WI38 (cell line): ENCODE measurements around the gene SLC12A6.
A peak's percentile ranks its signal among the peaks of the same experiment; 100 is the strongest.

ENCODE experiments used
- H3K4me3 ChIP-seq: 2 replicates; pipeline ENCODE4 v1.5.1; 2011; ENCODE audit warnings: low read depth, mild to moderate bottlenecking, control low read depth, low read length
- TF ChIP-seq, protein P1 (sequence below): IDR thresholded peaks from 2 replicates; pipeline ENCODE4 v1.5.1; 2012; ENCODE audit warnings: low read depth, mild to moderate bottlenecking, control low read depth, low read length

Gene SLC12A6

DNA sequence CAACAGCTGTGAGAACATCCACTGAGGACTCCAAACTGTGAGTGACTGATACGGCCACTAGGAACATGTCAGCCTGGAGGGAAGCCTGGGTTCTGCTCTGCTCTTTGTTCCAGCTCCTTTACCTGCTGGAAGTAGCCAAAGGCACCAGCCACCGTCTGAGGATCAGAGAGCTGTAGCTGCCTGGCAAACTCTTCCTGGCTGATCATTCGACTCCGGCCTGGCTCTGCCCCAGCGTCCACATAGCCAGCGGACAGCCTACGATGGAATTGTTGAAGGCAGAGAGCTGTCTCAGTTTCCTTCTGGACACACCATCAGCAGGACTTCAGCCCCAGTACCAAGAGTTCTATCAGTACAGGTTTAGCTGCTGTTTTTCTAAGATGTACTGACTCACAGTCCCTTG lies 23.7 kb upstream of the SLC12A6 start:
- TF ChIP-seq, protein P1, sequence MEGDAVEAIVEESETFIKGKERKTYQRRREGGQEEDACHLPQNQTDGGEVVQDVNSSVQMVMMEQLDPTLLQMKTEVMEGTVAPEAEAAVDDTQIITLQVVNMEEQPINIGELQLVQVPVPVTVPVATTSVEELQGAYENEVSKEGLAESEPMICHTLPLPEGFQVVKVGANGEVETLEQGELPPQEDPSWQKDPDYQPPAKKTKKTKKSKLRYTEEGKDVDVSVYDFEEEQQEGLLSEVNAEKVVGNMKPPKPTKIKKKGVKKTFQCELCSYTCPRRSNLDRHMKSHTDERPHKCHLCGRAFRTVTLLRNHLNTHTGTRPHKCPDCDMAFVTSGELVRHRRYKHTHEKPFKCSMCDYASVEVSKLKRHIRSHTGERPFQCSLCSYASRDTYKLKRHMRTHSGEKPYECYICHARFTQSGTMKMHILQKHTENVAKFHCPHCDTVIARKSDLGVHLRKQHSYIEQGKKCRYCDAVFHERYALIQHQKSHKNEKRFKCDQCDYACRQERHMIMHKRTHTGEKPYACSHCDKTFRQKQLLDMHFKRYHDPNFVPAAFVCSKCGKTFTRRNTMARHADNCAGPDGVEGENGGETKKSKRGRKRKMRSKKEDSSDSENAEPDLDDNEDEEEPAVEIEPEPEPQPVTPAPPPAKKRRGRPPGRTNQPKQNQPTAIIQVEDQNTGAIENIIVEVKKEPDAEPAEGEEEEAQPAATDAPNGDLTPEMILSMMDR: no peak
- H3K4me3 ChIP-seq: no peak overlapping the region

DNA sequence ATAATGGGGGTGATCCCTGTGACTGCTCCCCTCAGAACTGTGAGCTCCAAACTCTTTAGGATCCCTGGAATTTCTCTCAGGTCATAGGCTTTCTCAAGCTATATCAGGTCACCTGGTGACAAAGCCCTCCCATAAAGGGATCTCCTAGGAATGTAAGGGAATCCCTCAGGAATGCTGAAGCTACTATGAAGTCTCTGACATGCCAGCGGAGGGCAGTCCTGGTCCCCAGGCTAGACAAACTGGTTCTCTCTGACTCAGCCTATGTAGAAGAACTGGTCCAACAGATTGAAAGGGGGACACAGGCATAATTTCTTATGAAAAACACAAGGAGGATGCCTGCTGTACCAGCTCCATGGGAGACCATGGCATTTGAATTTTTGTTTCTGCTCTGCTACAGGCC lies 22.7 kb upstream of the SLC12A6 start:
- TF ChIP-seq, protein P1: no peak
- no peak overlapping the region for H3K4me3 ChIP-seq

DNA sequence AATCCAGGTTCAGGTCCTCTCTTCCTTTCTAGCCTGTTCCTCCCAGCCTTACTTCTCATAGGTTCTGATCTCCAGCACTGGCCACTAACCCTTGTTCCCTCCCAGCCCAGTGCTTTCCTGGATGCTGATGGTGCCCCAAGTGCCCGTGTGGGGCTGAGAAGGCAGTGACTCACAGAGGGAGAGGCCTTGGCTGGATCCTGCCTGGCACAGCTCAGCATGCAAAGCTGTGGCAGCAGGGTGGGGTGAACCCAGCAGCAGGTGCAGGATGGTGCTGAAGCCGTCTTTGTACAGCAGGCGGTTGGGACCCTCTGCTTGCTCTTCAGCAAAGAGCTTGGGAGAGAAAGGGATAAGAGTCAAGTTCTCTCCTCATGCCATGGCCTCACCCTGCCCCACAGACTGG lies 21.8 kb upstream of the SLC12A6 start:
- H3K4me3 ChIP-seq: no peak overlapping the region
- TF ChIP-seq, protein P1: no peak

DNA sequence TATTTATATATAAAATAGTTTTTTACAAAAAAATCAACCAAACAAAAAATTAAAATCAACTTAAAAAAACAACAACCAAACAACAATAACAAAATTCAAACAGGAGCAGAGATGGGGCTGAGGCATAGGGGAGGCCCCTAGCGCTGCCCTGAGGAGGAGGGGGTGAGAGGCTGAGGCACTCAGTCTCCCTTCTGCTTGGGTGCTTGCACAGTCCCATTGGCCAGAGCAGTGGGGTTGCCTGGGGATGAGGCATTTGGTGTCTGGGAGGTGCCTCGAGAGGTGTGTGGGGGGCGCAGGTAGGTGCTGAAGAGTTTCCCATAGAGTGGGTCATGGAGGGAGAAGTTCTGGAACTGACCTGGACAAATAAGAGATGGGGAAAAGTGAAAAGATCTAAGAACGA lies 21.4 kb upstream of the SLC12A6 start:
- H3K4me3 ChIP-seq: no peak overlapping the region
- TF ChIP-seq, protein P1: no peak

DNA sequence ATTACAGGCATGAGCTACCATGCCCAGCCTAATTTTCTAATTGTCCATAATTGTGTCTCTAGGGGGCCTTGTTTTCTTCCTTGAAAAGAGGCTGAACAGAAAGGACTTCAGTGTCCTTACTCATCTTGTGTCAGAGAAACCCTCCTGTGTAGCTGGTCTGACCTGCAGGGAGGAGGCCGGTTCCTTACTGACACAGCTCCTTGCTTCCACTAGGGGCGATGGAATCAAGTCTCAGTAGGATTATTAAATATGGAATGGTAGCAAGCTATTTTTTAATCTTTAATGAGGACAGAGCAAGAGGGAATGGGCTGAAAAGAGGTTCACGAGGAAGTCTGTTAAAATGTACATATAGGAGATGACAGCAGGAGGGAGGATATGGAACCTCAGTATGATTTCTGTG lies 20.8 kb upstream of the SLC12A6 start:
- TF ChIP-seq, protein P1: 0 out of 2 replicates have a peak, but pooled peaks have one; percentile 6
- no peak overlapping the region for H3K4me3 ChIP-seq

DNA sequence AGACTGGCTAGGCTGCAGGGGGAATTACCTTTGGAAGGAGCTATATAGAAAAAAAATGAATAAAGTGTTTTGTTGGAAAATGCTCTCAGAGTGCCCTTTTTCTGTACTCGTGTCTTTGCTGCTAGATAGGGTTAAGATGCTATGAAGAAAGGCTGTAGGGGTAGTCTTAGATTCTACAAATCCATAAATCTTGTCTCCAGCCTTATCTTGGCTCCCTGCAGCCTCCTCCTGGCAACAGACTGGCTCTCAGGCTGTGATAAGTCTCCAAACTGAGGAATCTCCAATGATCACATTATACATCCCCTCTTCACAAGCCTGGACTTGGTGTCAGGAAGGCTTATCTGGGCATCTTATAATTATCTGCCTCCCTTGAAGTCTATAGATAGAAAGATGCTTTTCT lies 20.1 kb upstream of the SLC12A6 start:
- TF ChIP-seq, protein P1: no peak
- H3K4me3 ChIP-seq: no peak overlapping the region

DNA sequence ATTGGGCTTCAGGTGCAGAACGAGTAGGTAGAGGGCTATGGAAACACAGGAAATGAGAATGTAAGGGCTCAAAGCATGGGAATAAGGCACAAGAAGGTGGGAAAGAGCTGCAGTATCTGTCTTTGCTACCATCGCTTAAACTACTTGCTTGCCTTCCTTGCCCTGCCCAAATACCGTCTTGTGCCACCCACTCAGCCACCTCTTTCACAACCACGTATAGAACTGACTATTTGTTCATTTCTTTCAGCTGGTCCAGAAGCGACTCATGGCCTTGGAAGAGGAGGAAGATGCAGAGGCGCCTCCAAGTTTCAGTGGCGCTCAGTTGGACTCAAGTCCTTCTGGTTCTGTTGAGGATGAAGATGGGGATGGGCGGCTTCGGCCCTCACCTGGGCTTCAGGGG lies 17.7 kb upstream of the SLC12A6 start:
- TF ChIP-seq, protein P1: no peak
- H3K4me3 ChIP-seq: no peak overlapping the region
